GM18519 (cell line): ENCODE measurements around the gene AP1G1.
A peak's percentile ranks its signal among the peaks of the same experiment; 100 is the strongest.
"Not testable (repeated sequence)": the region's sequence is repeated elsewhere in the genome, so short reads cannot be mapped to it uniquely, and the experiment has no call there.

Source experiments
- ATAC-seq: cut with Tn5 transposase; IDR thresholded peaks from one replicate; pipeline ENCODE4 v1.9.1; 2021; ENCODE audit warnings: mild to moderate bottlenecking, moderate library complexity; ENCODE audit not compliant: unreplicated experiment, low FRiP score

Gene AP1G1

DNA sequence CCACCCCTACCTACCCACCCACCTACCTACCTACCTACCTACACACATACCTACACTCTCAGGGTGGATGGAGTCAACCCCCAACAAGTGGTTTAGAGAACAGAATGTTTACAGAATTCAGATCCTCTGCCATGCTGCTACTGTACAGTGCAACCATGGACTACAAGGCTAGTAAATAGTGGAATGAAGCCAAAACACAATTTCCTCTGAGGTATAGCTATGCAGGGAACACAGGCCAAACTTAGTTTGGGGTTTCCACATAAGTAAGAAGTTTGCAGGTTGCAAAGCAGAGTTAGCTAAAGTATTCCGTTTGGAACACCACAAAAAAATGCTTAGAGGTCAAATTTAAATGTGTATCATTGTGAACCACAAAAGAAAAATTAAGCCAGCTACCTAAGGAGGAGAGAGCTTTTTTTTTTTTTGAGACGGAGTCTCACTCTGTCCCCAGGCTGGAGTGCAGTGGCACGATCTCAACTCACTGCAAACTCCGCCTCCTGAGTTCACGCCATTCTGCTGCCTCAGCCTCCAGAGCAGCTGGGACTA lies 2.7 kb upstream of the AP1G1 start:
- no peak for ATAC-seq

DNA sequence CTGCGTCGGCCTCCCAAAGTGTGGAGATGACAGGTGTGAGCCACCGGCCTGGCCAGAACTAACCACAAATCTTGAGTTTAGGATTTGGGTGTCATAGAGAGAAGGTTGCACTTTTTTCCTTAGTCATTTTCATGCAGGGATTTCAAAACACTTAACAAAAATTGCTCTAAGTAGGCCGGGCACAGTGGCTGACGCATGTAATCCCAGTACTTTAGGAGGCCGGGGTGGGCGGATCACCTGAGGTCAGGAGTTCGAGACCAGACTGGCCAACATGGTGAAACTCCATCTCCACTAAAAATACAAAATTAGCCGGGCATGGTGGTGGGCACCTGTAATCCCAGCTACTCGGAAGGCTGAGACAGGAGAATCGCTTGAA lies 1.5 kb upstream of the AP1G1 start:
- not testable (repeated sequence) for ATAC-seq

DNA sequence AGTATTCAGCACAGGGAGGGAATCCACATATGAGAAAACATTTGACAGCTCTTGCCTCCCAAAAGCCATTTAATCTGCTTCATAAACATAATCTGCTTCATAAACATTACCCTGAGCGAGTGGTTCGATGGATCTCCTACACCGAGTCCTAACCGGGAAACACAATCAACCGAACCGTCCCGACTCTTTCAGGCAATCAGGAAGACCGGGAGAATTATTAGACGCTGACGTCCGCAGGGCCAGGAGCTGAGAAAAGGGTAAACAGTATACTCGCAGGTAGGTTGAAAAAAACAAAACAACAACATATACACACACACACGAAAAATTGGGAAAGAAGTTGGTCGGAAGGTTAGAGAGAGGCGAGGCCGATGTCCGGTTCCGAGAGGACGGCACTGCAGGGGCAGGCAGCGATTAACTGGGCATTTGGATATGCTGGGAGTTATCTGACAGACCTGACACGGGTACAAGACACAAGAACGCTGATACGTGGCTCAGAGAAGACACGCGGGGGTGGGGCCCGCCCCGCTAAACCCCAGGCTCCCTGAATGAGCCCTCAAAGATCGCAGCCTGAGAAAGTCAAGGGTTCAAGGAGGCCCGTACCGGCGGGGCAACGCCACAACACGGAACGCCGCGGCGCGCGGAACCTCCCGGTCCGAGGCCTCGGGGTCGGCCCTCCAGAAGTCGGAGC lies 585 bp downstream of the AP1G1 start:
- peak; percentile 17 for ATAC-seq

DNA sequence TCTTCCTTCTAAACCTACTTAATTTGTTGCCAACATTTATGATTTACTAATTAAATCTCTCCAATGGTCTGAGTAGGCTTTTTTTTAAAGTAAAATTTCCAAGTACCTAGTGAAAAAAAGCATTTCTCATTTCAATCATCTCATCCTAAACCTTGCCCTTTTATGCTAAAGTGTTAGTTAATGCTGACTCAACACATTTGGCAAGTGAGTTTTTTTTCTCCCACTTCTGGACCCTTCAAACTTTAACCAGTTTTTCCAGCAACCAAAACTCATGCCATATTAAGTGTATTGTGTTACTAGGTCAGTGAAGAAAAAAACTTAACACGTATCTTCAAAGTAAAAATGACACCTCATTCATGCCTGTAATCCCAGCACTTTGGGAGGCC lies 5.3 kb downstream of the AP1G1 start:
- no peak for ATAC-seq

DNA sequence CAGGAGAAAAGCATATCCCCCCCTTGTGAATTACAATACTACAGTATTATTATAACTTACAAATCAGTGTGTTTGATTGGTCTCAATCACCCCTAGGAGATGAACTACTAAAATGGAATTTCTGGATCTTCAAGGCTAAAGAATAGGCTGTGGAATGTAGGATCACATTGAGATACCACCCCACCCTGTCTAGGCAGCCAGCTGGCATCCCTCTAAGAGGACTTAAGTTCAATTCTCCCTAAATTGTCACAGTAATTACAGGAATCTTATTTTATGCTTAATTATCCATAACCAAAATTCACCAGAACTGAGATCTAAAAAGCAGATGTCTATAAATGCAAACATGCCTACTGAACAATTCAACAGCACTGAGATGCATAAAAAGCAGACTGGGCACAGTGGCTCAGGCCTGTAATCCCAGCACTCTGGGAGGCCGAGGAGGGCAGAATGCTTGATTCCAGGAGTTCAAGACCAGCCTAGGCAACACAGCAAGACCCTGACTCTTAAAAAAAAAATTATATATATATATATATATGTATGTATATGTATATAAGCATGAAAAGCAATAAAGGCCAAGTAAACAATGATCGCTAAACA lies 12.0 kb downstream of the AP1G1 start:
- no peak for ATAC-seq

DNA sequence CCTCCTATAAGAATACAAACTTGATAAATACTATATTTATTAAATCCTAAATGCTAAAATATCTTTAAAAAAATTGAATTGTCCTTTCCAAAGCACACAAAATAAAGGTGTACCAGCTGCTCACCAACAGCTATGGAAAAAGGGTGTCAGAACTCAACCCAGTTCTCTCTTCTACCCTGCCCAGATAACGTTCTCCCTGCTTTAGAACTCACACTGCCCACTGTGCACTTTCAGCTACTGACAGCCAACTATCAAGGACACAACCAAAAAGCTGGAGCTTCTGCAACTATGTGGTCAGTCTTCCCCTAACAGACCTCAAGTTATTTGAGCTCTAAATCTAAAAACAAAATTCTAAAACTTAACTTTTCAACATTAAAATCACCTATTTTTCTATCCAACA lies 13.7 kb downstream of the AP1G1 start:
- ATAC-seq, result no peak

DNA sequence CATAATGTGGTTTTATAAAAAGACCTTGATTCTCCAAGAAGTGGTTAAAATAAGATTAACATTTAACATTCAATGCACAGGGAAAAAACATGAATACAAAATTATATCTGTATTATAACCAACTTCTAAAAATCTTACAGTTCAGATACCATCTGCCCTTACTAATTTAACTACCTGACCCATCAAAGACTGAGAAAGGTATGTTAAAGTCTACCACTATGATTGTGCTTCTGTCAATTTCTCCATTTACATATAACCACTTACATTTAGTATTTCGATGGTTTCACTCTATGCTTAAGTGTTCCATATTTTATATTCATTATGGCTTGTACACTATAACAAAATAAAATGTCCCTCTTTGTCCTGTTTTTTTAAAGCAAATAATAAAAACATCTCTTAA lies 14.6 kb downstream of the AP1G1 start:
- ATAC-seq, result no peak

DNA sequence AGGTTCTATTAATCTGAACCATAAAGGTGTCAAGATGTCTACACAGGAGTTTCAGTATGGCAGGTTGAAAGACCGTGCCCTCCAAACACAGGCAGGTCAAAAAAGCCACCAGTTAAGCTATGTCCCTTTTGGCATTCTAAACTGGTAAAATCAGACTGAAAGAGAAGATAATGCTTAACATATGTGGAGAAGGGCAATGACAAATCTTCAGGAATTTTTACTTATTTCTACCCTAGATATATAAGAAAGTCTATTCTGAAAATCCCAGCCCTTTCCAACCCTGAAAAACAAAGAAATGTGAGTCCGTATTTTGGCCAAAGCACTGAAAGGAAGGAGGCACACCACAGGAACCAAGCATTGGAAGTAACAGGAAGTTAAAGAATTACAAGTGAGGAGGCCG lies 16.5 kb downstream of the AP1G1 start:
- ATAC-seq, result no peak

DNA sequence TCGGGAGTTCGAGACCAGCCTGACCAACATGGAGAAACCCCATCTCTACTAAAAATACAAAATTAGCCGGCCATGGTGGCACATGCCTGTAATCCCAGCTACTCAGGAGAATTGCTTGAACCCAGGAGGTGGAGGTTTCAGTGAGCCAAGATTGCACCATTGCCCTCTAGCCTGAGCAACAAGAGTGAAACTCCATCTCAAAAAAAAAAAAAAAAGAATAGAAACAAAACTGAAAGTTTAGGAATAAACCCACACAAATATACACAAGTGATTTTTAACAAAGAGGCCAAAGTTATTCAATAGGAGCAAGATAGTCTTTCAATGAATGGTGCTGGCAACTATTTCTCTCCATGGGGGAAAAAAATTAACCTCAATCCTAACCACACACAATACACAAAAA lies 18.3 kb downstream of the AP1G1 start:
- not testable (repeated sequence) for ATAC-seq

DNA sequence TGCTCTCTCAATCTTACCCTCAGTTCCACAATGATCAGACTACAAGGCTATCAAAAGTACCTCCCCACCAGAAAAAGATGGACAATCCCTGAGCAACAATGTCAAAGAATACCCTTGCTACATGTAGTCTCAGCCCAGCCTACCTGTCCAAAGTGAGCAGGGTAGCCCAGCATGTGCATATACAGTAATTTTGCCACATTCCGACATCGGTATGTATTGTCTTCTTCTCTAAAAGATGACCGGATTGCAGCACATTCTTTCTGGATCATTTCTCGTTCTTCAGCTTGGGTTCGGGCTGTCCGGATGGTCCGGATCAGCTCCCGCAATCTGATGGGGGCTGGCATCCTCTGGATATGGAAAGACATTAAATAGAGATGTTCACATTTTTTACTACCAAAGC lies 19.5 kb downstream of the AP1G1 start:
- no peak for ATAC-seq

DNA sequence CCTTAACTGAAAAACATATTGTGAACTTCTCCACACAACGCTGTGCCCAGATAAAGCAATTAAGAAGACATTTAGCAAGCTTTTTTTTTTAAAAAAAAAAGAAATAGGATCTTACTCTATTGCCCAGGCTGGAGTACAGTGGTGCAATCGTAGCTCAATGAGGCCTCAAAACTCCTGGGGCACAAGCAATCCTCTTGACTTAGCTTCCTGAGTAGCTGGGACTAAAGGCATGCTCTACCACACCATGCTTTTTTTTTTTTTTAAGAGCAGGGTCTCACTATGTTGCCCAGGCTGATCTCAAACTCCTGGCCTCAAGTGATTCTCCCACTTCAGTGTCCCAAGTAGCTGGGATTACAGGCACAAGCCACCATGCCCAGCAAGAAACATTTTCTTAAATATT lies 20.1 kb downstream of the AP1G1 start:
- no peak for ATAC-seq

DNA sequence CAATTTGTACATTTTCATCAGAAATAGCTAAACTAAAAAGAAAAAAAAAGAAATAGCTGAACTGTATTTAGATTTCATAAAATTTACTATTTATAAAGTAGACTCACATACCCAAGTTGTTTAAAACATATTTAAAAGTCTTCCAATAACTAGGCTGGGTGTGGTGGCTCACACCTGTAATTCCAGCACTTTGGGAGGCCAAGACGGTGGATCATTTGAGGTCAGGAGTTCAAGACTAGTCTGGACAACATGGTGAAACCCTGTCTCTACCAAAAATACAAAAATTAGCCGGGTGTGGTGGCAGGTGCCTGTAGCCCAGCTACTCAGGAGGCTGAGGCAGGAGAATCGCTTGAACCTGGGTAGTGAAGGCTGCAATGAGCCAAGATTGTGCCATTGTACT lies 23.5 kb downstream of the AP1G1 start:
- ATAC-seq, result not testable (repeated sequence)

DNA sequence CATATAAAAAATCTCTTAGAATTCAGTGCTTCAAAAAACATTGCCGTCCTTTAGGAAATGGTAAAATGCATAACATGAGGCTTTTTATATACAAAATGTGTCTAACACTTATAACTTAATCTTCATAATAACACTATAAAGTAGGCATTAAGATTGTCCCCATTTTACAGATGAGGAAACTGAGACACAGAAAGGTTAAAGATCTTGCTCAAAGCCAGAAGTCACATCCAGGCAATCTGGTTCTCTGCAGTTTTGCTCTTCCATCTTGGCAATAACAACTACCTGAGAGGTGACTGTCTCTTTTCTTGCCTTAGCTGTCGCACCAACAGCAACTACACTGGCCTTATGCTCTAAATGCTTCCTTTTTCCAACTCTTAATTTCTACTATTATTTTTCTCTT lies 24.5 kb downstream of the AP1G1 start:
- ATAC-seq, result no peak

DNA sequence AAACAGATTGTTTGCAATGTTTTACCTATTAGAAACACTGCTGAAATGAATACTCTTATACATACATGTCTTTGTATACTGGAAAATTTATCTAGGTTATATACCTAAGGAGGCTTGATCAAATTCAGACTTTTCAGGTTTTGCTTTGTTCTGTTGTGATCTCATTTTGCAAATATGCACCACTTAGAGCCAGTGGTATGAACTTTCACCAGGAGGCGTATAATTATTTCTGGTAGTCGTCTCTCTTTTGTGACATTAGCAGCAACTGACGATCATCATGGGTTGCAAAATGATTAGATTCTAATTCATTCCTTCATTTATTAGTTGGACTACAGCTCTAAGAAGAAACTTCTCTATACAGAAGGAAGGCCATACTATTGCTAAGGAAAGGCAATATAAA lies 26.9 kb downstream of the AP1G1 start:
- no peak for ATAC-seq

DNA sequence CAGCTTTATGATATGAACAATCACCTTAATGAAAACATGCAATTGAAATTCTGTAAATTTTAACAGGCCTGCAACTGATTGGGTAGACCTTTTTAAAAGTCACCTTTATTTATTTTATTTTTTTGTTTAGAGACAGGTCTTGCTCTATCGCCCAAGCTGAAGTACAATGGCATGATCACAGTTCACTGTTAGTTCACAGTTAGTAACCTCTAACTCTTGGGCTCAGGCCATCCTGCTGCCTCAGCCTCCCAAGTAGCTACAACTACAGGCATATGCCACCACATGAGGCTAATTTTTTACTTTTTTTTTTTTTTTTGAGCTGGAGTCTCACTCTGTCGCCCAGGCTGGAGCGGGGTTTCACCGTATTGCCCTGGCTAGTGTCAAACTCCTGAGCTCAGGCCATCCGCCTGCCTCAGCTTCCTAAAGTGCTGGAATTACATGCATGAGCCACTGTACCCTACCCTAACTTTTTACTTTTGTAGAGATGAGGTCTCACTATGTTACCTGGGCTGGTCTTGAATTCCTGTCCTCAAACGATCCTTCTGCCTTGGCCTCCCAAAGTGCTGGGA lies 28.0 kb downstream of the AP1G1 start:
- no peak for ATAC-seq

DNA sequence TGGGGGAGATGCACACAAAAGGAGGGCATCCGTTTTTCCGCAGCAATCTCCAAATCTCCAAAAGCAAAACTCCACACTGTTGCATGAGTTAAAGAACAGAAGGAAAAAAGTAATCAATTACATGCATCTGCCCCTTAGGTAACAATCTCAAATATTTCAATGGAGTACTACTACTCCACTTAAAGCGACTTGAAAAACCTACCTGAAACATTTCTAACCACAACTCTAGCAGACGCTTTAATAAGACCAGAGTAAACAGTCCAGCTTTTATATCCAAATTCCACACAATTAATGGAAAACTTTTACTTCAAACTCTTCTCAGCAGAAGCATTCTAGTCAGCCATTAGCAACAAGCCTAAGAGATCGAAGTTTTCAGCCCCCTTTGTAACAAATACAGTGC lies 29.9 kb downstream of the AP1G1 start:
- no peak for ATAC-seq

DNA sequence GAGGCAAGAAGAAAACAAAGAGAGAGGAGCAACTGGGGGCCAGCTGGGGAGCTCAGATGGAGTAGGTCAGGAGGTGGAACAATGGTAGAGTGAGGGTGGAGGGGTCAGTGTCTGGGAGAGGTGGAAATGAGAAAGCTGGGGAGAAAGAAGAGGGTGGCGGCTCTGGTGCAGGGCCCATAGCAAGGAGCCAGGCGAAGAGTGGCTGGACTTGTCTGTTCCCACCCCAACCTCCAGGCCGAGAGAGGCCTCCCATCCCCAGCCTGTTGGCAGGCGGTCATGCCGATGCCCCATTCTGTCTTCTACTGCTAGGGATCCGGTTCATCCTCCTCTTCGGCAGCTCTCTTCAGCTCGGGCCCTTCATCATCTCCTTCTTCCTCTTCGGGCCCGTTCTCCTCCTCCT lies 31.3 kb downstream of the AP1G1 start:
- no peak for ATAC-seq

DNA sequence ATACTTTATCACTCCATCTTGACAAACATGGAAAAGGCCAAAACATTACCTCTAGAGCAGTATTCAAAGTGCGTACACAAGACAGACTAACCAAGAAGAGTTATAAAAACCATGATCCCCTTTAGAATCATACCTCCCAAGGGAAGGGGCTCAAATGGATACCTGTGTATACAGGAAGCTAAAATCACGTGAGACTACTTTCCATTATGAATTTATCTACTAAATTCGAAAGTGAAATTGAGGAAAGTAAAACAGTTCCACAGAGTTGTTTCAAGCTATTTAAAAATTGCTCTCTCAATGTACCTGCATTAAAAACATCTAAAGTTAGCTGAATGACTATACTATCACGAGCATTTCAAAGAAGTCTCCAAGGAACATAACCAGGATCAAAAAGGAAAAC lies 32.7 kb downstream of the AP1G1 start:
- no peak for ATAC-seq

DNA sequence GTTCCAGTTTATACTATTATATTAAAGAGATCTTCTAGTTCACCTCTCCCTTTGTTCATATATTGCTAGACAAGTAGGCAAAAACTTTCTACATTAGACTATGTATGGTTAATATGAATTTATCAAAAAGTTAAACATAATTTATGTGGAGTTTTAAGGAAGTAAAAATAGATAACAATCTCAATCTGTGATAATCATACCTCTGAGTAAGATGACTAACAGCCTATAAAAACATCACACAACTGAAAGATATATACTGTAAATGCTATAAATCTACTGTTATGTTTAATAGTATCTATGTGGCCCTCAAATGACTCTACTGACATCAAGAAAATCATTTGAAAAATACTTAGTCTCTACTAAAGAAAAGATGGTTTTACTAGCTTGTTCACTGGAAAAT lies 37.1 kb downstream of the AP1G1 start:
- ATAC-seq, result no peak

DNA sequence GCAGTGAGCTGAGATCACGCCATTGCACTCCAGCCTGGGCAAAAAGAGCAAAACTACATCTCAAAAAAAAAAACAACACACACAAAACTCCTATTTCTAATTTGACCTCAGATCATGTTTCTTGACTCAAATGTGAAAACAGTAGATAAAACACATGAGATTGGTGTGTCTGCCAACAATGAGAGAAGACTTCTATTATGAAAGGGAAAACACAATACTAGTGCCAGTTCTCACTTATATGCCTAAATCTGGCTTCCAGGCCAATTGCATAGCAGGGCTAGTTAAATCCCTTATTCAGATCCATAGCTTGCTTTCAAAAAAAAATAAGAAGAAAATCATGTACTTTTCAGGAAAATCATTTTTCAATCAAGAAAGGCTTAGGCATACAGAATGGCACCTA lies 39.4 kb downstream of the AP1G1 start:
- ATAC-seq, result no peak

DNA sequence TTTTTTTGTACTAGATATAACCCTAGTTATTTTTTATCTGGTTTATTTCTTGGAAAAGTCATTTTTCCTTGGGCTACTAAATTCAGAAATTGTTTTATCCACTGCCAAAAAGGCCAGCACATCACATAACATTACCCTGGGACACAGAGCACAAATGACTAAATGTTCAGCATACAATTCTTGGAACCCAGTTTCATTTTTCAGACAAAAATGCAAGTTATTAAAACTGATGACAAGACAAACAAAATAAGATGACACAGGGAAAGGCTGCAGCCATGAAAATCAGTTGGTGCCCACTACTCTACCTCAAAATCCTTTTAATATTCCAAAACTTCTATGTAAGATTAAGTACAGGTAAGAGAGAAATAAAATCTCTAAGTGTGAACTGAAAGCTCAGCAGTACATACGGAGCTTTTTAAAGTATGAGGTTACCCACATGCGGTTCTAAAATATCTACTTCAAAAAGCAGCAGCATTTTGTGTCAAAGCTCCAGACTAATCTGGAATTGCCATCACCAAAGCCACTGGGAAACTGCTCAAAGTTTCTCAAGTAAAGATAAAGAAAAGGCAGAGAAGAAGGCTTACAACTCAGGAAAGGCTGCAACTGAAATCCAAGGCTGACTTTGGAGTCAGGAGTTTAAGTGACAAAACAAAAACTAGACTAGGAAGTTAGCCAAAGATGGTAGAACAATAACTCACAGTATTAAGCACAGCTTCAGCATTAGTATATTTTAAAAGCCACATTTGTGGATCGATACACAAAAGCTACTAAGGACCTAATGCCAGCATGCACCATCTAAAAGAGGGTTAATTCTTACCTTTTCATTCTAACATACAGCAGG lies 41.4 kb downstream of the AP1G1 start:
- ATAC-seq, result no peak
